ENCODE results near the gene RASGRF2. TPM values are rescaled to one million over a fixed set of nuclear protein-coding genes. Genes with fewer than 3 reads are reported as not detected.

Gene RASGRF2
- total and polyA plus RNA-seq, 2 of the 8 experiments (the other 6 are each of a cell fraction or from before 2014, with no cell fraction given): 2.6 to 29.5 TPM

- Histone ChIP-seq H3K79me1 (ENCODE audit: low read depth, low read length) (no peaks in the 10 kb centered on the region), H2BK15ac (ENCODE audit: low read length) (no peak overlapping the region), H4K8ac (ENCODE audit: extremely low read depth, insufficient read depth, low read length) (no peak overlapping the region), H4K91ac (replicated peaks; ENCODE audit: insufficient read length, low read length) (no peak overlapping the region), H3K14ac (ENCODE audit: insufficient read length) (no peak overlapping the region), H3K27ac (ENCODE audit: low read depth, low read length) (no peak overlapping the region), H2AK5ac (ENCODE audit: low read depth, low read length) (no peak overlapping the region), H4K20me1 (replicated peaks in 1 of 2; ENCODE audit: control insufficient read depth in 1 of 2, insufficient read depth in 2 of 2, low read length in 2 of 2) (no peaks in the 10 kb centered on the region), H3K36me3 (ENCODE audit: control insufficient read depth in 2 of 4, insufficient read depth in 4 of 4, low read length in 3 of 4) (no peaks in the 10 kb centered on the region), H3K27me3 (replicated peaks in 1 of 4; ENCODE audit: control insufficient read depth in 3 of 4, extremely low read depth in 1 of 4, insufficient read depth in 3 of 4, low read length in 3 of 4) (no peaks in the 10 kb centered on the region), H2BK12ac (ENCODE audit: low read depth, low read length) (no peak overlapping the region), H2BK120ac (replicated peaks; ENCODE audit: low read depth, low read length) (no peak overlapping the region), H3K4me3 (ENCODE audit: extremely low read depth in 1 of 4, insufficient read depth in 2 of 4, low read depth in 3 of 4, low read length in 4 of 4) (no peak overlapping the region), H2AFZ (ENCODE audit: low read length) (no peak overlapping the region), H2BK20ac (ENCODE audit: low read length) (no peak overlapping the region), H3K23me2 (ENCODE audit: low read depth, low read length) (no peaks in the 10 kb centered on the region), H3K9ac (replicated peaks in 1 of 4; ENCODE audit: extremely low read depth in 1 of 4, low read depth in 3 of 4, low read length in 3 of 4) (no peak overlapping the region), H3K79me2 (ENCODE audit: control insufficient read depth in 1 of 2, insufficient read depth in 2 of 2, low read length in 2 of 2) (no peaks in the 10 kb centered on the region), H3K4me2 (ENCODE audit: insufficient read depth in 1 of 2, low read depth in 2 of 2, low read length in 2 of 2) (no peak overlapping the region), H3K4ac (replicated peaks; ENCODE audit: insufficient read length, low read depth, low read length) (no peak overlapping the region), H2BK5ac (ENCODE audit: low read depth, low read length) (no peak overlapping the region), H3K23ac (ENCODE audit: insufficient read length) (no peak overlapping the region), H3K9me3 (ENCODE audit: insufficient read depth in 2 of 2, low read depth in 1 of 2, low read length in 1 of 2) (no peaks in the 10 kb centered on the region), H3K4me1 (replicated peaks in 1 of 4; ENCODE audit: control insufficient read depth in 3 of 4, insufficient read depth in 4 of 4, low read length in 3 of 4) (no peaks in the 10 kb centered on the region), H3K18ac (ENCODE audit: extremely low read depth, low read length) (no peak overlapping the region), H3K56ac (replicated peaks; ENCODE audit: insufficient read length, low read depth, low read length) (no peak overlapping the region), H4K5ac (ENCODE audit: insufficient read length, low read depth, low read length) (no peak overlapping the region)
- no peak for DNase-seq (ENCODE audit: low read depth in 1 of 2, low spot score in 2 of 2)
- WGBS, 2 experiments (ENCODE audit: extremely low coverage in 1 of 2, insufficient coverage in 1 of 2, insufficient read length in 1 of 2, insufficient replicate concordance in 2 of 2, low coverage in 1 of 2, low lambda C conversion rate in 2 of 2, missing lambda C conversion rate in 1 of 2): 71% methylated on average over 3 of the region's 3 CpGs; no CpG with 5 or more reads in 1 of the 2 experiments
- FAIRE-seq: no peak
- POLR2A ChIA-PET (ENCODE audit: partially characterized antibody): no interaction called here
- CTCF ChIA-PET (ENCODE audit: partially characterized antibody): interaction anchor here (1.1 to 1.2 kb wide), 3 partner anchors 9 to 45 kb away, joined by 3 to 7 read pairs (median 4); no protein-coding TSS in a partner anchor
- no peak for TF ChIP-seq GTF2F1 (IDR thresholded peaks at IDR 0.05; ENCODE audit: borderline replicate concordance, low read depth, low read length)
- no peak for TF ChIP-seq POU5F1 (IDR thresholded peaks at IDR 0.05; ENCODE audit: low read depth, low read length)
- no peak for TF ChIP-seq CHD1 (IDR thresholded peaks at IDR 0.05; ENCODE audit: low read depth, low read length)
- TF ChIP-seq BRCA1 (IDR thresholded peaks at IDR 0.05; ENCODE audit: low read depth, low read length): no peak
- TF ChIP-seq CREB1 (IDR thresholded peaks at IDR 0.05): no peak
- TF ChIP-seq FOSL1 (IDR thresholded peaks at IDR 0.05; ENCODE audit: insufficient read depth, low read depth, low read length): no peak
- no peak for TF ChIP-seq CEBPB (IDR thresholded peaks at IDR 0.05; ENCODE audit: low read depth, low read length)
- TF ChIP-seq SUZ12 (IDR thresholded peaks at IDR 0.05; ENCODE audit: low read length): no peak
- TF ChIP-seq CTBP2 (IDR thresholded peaks at IDR 0.05; ENCODE audit: borderline replicate concordance, insufficient read depth, insufficient read length, low read length): no peak
- TF ChIP-seq USF2 (IDR thresholded peaks at IDR 0.05; ENCODE audit: low read length): no peak
- TF ChIP-seq RFX5 (IDR thresholded peaks at IDR 0.05; ENCODE audit: borderline replicate concordance, low read depth, low read length): no peak
- TF ChIP-seq RBBP5 (IDR thresholded peaks at IDR 0.05; ENCODE audit: borderline replicate concordance, low read depth, low read length): no peak
- TF ChIP-seq YY1 (IDR thresholded peaks at IDR 0.05; ENCODE audit: low read depth, low read length): no peak
- no peak for TF ChIP-seq ASH2L (IDR thresholded peaks at IDR 0.05; ENCODE audit: low read length)
Measured at GRCh38 chr5:81216152-81216551, 256.0 kb downstream of the RASGRF2 start.

All from H1 (cell line).